ENCODE results near the gene SLAMF8. TPM values are rescaled to one million over a fixed set of nuclear protein-coding genes. Genes with fewer than 3 reads are reported as not detected.
A peak's percentile ranks its signal among the peaks of the same experiment; 100 is the strongest.

SLAMF8 gene
- total and polyA plus RNA-seq, 7 experiments from 2014 or later = 0.27 to 1.7 (median 1.3) TPM; not detected in 2

DNA sequence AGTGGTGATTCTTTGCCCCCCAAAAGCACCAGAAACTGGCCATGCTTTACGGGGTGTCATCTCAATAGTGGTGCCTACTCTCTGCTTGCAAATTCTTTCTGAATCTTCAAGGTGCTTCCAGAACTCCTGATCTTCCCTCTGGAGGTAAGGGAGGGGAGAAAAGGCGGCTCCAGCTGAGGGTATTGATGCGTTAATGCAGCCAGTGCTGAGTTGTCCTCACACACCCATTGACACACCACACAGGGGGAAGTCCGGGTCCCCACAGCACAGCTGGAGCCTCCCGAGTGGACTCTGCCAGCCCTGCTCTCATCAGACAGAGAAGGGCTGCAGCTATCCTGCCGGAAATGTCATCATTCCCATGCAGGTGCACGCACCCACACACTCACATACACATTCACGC is 34.5 kb downstream of the SLAMF8 start:
- ATAC-seq = no peak
- no peak for DNase-seq
- Histone ChIP-seq H3K36me3 (ENCODE audit: control insufficient read depth in 2 of 3, insufficient read depth in 3 of 3, low read length in 3 of 3) (no peaks in the 10 kb centered on the region), H3K9me3 (ENCODE audit: control insufficient read depth in 2 of 3, low read length in 3 of 3) (no peaks in the 10 kb centered on the region), H3K27me3 (ENCODE audit: control insufficient read depth in 2 of 2, insufficient read depth in 2 of 2, low read length in 2 of 2) (no peaks in the 10 kb centered on the region), H3K27ac (ENCODE audit: low read depth, low read length) (no peak overlapping the region), H3K4me3 (ENCODE audit: low read length) (no peak overlapping the region), H3K4me1 (ENCODE audit: control insufficient read depth in 2 of 2, insufficient read depth in 2 of 2, low read length in 2 of 2) (peaks cover 0 to 1% of the 10 kb centered on the region in 2 donors)
- POLR2A ChIA-PET = no interaction called here
- peaks cover 0 to 3% (median 0%) of the 10 kb centered on the region in 5 donors for H3K36me3 Mint-ChIP-seq
- CTCF ChIA-PET = no interaction called here
- H3K27ac Mint-ChIP-seq = no peak overlapping the region
- peaks cover 0 to 2% (median 0%) of the 10 kb centered on the region in 11 donors for H3K9me3 Mint-ChIP-seq
- H3K4me1 Mint-ChIP-seq = peaks cover 2 to 15% (median 10%) of the 10 kb centered on the region in 7 donors
- intact Hi-C loops (cut with micrococcal nuclease) = no loop called here
- H3K27me3 Mint-ChIP-seq = peaks cover 0 to 5% (median 0%) of the 10 kb centered on the region in 5 donors
- H3K4me3 Mint-ChIP-seq = no peak overlapping the region

GRCh38 chr1:159862031-159862430 is 35.4 kb downstream of the SLAMF8 start:
- intact Hi-C loops (cut with micrococcal nuclease) = no loop called here
- no peak overlapping the region for H3K4me3 ChIP-seq (ENCODE audit: low read length)
- H3K36me3 Mint-ChIP-seq = peaks cover 0 to 3% (median 0%) of the 10 kb centered on the region in 5 donors
- DNase-seq (no peak), ATAC-seq (no peak)
- no peak overlapping the region for H3K27ac Mint-ChIP-seq
- CTCF ChIA-PET = no interaction called here
- peaks cover 0 to 7% of the 10 kb centered on the region in 2 donors for H3K4me1 ChIP-seq (ENCODE audit: control insufficient read depth in 2 of 2, insufficient read depth in 2 of 2, low read length in 2 of 2)
- H3K4me3 Mint-ChIP-seq = no peak overlapping the region
- H3K36me3 ChIP-seq (ENCODE audit: control insufficient read depth in 2 of 3, insufficient read depth in 3 of 3, low read length in 3 of 3) = no peaks in the 10 kb centered on the region
- peaks cover 0 to 7% (median 0%) of the 10 kb centered on the region in 5 donors for H3K27me3 Mint-ChIP-seq
- peaks cover 10 to 18% (median 15%) of the 10 kb centered on the region in 7 donors for H3K4me1 Mint-ChIP-seq
- no peaks in the 10 kb centered on the region for H3K9me3 ChIP-seq (ENCODE audit: control insufficient read depth in 2 of 3, low read length in 3 of 3)
- no peak overlapping the region for H3K27ac ChIP-seq (ENCODE audit: low read depth, low read length)
- no peaks in the 10 kb centered on the region for H3K27me3 ChIP-seq (ENCODE audit: control insufficient read depth in 2 of 2, insufficient read depth in 2 of 2, low read length in 2 of 2)
- POLR2A ChIA-PET = no interaction called here
- H3K9me3 Mint-ChIP-seq = peaks cover 0 to 2% (median 0%) of the 10 kb centered on the region in 11 donors

- DNase-seq (no peak), ATAC-seq (no peak)
- no peaks in the 10 kb centered on the region for H3K9me3 ChIP-seq (ENCODE audit: control insufficient read depth in 2 of 3, low read length in 3 of 3)
- no peaks in the 10 kb centered on the region for H3K36me3 ChIP-seq (ENCODE audit: control insufficient read depth in 2 of 3, insufficient read depth in 3 of 3, low read length in 3 of 3)
- ChIA-PET POLR2A (no interaction called here), CTCF (no interaction called here)
- peaks cover 13 to 20% (median 18%) of the 10 kb centered on the region in 7 donors for H3K4me1 Mint-ChIP-seq
- H3K27ac ChIP-seq (ENCODE audit: low read depth, low read length) = no peak within 1 kb of the TSS
- peaks cover 0 to 3% (median 0%) of the 10 kb centered on the region in 5 donors for H3K36me3 Mint-ChIP-seq
- H3K4me1 ChIP-seq (ENCODE audit: control insufficient read depth in 2 of 2, insufficient read depth in 2 of 2, low read length in 2 of 2) = peaks cover 0 to 7% of the 10 kb centered on the region in 2 donors
- H3K4me3 ChIP-seq (ENCODE audit: low read length) = no peak within 1 kb of the TSS
- H3K27ac Mint-ChIP-seq = no peak within 1 kb of the TSS
- peaks cover 0 to 8% (median 0%) of the 10 kb centered on the region in 5 donors for H3K27me3 Mint-ChIP-seq
- H3K4me3 Mint-ChIP-seq = no peak within 1 kb of the TSS
- no peaks in the 10 kb centered on the region for H3K27me3 ChIP-seq (ENCODE audit: control insufficient read depth in 2 of 2, insufficient read depth in 2 of 2, low read length in 2 of 2)
- intact Hi-C loops (cut with micrococcal nuclease) = no loop called here
- H3K9me3 Mint-ChIP-seq = peaks cover 0 to 2% (median 0%) of the 10 kb centered on the region in 11 donors
Measured at GRCh38 chr1:159862557-159862956, 35.9 kb downstream of the SLAMF8 start, which contains the start of gene VSIG8. TSS of gene VSIG8 (minus strand) at chr1:159862657. CDS start at chr1:159862521, 136 bp downstream.

DNA sequence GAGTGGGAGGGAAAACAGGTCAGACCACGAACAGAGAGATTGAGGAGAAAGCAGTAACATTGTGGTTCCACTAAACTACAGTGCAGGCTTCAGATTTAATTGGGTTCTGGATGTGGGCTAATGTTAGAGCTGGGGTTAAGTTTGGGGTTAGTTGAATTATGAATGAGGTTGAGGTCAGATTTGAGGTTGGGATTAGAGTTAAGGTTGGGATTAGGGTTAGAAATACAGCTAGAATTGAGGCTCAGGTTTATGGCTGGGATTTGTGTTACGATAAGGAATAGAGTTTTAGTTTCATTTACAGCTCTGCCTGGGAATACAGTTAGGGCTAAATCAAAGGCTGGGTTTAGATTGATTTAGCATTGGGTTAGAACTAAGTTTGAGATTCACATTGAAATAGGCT is 37.6 kb downstream of the SLAMF8 start:
- H3K36me3 ChIP-seq (ENCODE audit: control insufficient read depth in 2 of 3, insufficient read depth in 3 of 3, low read length in 3 of 3) = no peaks in the 10 kb centered on the region
- no peaks in the 10 kb centered on the region for H3K9me3 ChIP-seq (ENCODE audit: control insufficient read depth in 2 of 3, low read length in 3 of 3)
- ChIA-PET CTCF (interaction anchor here (1.2 kb wide), 1 partner anchor 11 kb away, joined by 3 read pairs; no protein-coding TSS in a partner anchor), POLR2A (no interaction called here)
- Mint-ChIP-seq H3K4me3 (no peak overlapping the region), H3K27me3 (peaks cover 0 to 8% (median 0%) of the 10 kb centered on the region in 5 donors), H3K4me1 (peaks cover 13 to 24% (median 20%) of the 10 kb centered on the region in 7 donors), H3K27ac (no peak overlapping the region), H3K36me3 (peaks cover 0 to 3% (median 0%) of the 10 kb centered on the region in 5 donors), H3K9me3 (peaks cover 0 to 2% (median 0%) of the 10 kb centered on the region in 11 donors)
- intact Hi-C loops (cut with micrococcal nuclease) = no loop called here
- no peak overlapping the region for H3K27ac ChIP-seq (ENCODE audit: low read depth, low read length)
- ATAC-seq = no peak
- H3K4me3 ChIP-seq (ENCODE audit: low read length) = no peak overlapping the region
- peaks cover 3 to 7% of the 10 kb centered on the region in 2 donors for H3K4me1 ChIP-seq (ENCODE audit: control insufficient read depth in 2 of 2, insufficient read depth in 2 of 2, low read length in 2 of 2)
- no peak for DNase-seq
- no peaks in the 10 kb centered on the region for H3K27me3 ChIP-seq (ENCODE audit: control insufficient read depth in 2 of 2, insufficient read depth in 2 of 2, low read length in 2 of 2)

DNA sequence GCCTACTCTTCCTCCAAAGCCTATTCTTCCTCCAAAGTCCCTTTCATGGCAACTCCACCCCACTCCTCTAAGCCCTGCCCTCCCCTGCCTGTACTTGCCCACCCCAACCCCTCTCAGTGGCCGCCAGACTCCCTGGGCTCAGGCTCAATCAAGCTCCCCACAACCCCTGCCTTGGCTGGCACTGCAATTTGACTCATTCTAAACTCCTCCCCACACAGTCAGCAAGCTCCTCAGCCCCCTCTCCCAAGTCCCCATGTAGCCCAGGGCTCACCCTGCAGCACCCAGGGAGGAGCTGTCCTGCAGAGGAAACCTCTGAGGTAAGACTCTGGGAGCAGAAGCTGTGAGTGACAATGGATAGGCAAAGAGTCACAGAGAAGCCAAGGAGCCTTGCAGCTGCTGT is 39.4 kb downstream of the SLAMF8 start:
- peak overlapping the region in 1 of 9 donors; percentile 21 for H3K27ac Mint-ChIP-seq

GRCh38 chr1:159866905-159867663 is 40.4 kb downstream of the SLAMF8 start:
- peak overlapping the region in 2 of 9 donors; percentile 50 to 63 for H3K27ac Mint-ChIP-seq
- DNase-seq (peak in 5 of 9 donors; percentile 10 to 31 (median 25)), ATAC-seq (no peak)
- peaks cover 0 to 2% (median 0%) of the 10 kb centered on the region in 11 donors for H3K9me3 Mint-ChIP-seq
- no peak overlapping the region for H3K4me3 ChIP-seq (ENCODE audit: low read length)
- H3K9me3 ChIP-seq (ENCODE audit: control insufficient read depth in 2 of 3, low read length in 3 of 3) = no peaks in the 10 kb centered on the region
- H3K4me3 Mint-ChIP-seq = no peak overlapping the region
- peaks cover 0 to 5% (median 0%) of the 10 kb centered on the region in 5 donors for H3K36me3 Mint-ChIP-seq
- H3K27me3 ChIP-seq (ENCODE audit: control insufficient read depth in 2 of 2, insufficient read depth in 2 of 2, low read length in 2 of 2) = no peaks in the 10 kb centered on the region
- H3K27me3 Mint-ChIP-seq = peaks cover 0 to 12% (median 6%) of the 10 kb centered on the region in 5 donors
- intact Hi-C loops (cut with micrococcal nuclease) = no loop called here
- H3K36me3 ChIP-seq (ENCODE audit: control insufficient read depth in 2 of 3, insufficient read depth in 3 of 3, low read length in 3 of 3) = no peaks in the 10 kb centered on the region
- no peak overlapping the region for H3K27ac ChIP-seq (ENCODE audit: low read depth, low read length)
- H3K4me1 Mint-ChIP-seq = peaks cover 13 to 24% (median 20%) of the 10 kb centered on the region in 7 donors
- ChIA-PET CTCF (no interaction called here), POLR2A (interaction anchor here (1.5 kb wide), 1 partner anchor 14 kb away, joined by 3 read pairs; no protein-coding TSS in a partner anchor)
- peaks cover 3 to 7% of the 10 kb centered on the region in 2 donors for H3K4me1 ChIP-seq (ENCODE audit: control insufficient read depth in 2 of 2, insufficient read depth in 2 of 2, low read length in 2 of 2)

More for the DNA sequence above, 39.4 kb downstream of the SLAMF8 start:
- peaks cover 13 to 24% (median 20%) of the 10 kb centered on the region in 7 donors for H3K4me1 Mint-ChIP-seq
- H3K9me3 Mint-ChIP-seq = peaks cover 0 to 2% (median 0%) of the 10 kb centered on the region in 11 donors
- ATAC-seq = no peak
- no peak overlapping the region for H3K27ac ChIP-seq (ENCODE audit: low read depth, low read length)
- POLR2A ChIA-PET = interaction anchor here (1.5 kb wide), 1 partner anchor 13 kb away, joined by 3 read pairs; no protein-coding TSS in a partner anchor
- H3K4me3 ChIP-seq (ENCODE audit: low read length) = no peak overlapping the region
- H3K36me3 Mint-ChIP-seq = peaks cover 0 to 3% (median 0%) of the 10 kb centered on the region in 5 donors
- no peaks in the 10 kb centered on the region for H3K9me3 ChIP-seq (ENCODE audit: control insufficient read depth in 2 of 3, low read length in 3 of 3)
- H3K4me3 Mint-ChIP-seq = peak overlapping the region in 1 of 10 donors; percentile 25
- H3K36me3 ChIP-seq (ENCODE audit: control insufficient read depth in 2 of 3, insufficient read depth in 3 of 3, low read length in 3 of 3) = no peaks in the 10 kb centered on the region
- no peaks in the 10 kb centered on the region for H3K27me3 ChIP-seq (ENCODE audit: control insufficient read depth in 2 of 2, insufficient read depth in 2 of 2, low read length in 2 of 2)
- DNase-seq = no peak
- H3K4me1 ChIP-seq (ENCODE audit: control insufficient read depth in 2 of 2, insufficient read depth in 2 of 2, low read length in 2 of 2) = peaks cover 3 to 7% of the 10 kb centered on the region in 2 donors
- intact Hi-C loops (cut with micrococcal nuclease) = no loop called here
- peaks cover 0 to 8% (median 3%) of the 10 kb centered on the region in 5 donors for H3K27me3 Mint-ChIP-seq
- CTCF ChIA-PET = interaction anchor here (1.1 kb wide), 1 partner anchor 67 kb away, joined by 4 read pairs; no protein-coding TSS in a partner anchor
